GM19351 (cell line): ENCODE data around the gene ATG101.

Experiments
- ATAC-seq: cut with Tn5 transposase; IDR thresholded peaks from one replicate; pipeline ENCODE4 v1.9.1; 2021; ENCODE audit warnings: mild to moderate bottlenecking, moderate library complexity; ENCODE audit not compliant: unreplicated experiment

ATG101 gene, protein sequence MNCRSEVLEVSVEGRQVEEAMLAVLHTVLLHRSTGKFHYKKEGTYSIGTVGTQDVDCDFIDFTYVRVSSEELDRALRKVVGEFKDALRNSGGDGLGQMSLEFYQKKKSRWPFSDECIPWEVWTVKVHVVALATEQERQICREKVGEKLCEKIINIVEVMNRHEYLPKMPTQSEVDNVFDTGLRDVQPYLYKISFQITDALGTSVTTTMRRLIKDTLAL

DNA sequence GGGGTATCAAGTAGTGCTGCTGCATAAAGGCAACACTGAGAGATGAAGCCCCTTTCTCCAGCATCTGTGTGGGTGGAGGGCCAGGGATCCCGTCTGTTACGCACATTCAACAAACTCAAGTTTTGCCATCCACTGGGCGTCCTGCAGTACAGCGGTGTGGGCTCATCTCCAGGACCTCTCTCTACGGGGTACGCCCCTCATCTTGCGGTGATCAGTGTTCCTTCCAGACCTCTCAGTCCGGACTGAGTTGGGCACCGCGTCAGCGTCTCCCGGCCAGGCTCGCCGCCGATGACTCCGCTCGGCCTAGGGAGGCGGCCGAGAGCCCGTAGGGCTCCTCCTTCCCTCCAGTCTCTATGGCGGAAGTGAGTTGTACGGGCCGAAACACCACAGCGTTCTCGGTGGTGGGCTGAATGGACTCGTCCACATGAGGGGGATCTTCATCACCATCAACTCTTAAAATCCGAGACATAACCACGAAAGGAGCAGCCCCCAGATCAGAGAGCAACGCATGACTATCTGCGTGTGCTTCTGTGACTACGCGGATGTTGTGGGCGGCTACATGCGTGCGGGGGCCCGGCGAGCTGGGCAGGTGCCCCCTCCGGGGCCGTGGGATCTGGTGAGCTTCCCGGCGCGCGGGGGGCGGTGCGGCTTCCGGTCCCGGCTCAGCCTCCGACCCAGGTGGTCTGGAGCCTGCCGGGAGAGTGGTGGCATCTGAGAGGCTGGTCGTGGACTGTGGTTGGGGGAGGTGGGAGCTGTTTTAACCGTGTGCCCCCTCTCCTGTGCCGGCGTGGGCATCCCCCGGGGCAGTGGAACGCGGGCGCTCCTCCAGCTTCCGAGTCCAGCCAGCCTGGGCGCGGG is at the start of gene ATG101:
Gene ATG101 (plus strand): TSS at position 652 of the 858 bp plus-strand sequence. CDS start 3,673 bp downstream, outside the sequence.
- peak; percentile 96 for ATAC-seq

DNA sequence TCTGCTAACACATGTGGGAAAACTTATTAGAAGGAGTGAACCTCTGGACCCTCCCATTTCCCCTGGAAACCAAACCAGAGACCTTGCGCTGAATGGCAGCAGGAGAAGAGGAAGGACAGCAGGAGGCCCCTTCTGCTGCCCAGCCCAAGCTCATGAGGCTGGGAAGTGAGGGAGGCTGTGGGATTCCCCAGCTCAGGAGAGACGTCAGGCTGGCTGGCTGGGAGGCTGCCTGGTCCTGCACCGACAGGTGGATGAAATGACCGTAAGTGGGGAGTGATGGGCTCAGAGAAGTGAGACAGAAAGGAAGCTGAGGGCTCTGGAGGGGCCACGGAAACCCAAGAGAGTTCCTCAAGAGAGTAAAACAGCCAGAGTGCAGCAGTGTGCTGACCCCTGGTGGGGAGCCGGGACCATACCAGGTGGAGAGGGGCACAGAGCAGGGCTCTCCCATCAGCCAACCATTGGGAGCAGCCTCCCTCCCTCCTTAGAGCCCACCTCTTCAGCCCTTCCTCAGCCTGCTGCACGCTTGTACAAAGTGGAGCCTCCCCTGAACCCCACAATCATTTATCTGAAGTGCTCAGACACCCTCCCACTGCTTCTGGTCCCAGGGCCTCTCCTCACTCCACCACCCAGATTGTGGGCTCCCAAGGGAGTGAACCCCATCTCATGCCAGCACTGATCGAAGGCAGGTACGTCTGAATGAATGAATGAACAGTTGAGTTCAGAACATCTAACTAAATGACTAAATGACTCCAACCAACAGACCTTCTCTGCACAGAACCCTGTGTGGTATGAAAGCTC is 49.0 kb upstream of the ATG101 start:
- peak; percentile 38 for ATAC-seq

DNA sequence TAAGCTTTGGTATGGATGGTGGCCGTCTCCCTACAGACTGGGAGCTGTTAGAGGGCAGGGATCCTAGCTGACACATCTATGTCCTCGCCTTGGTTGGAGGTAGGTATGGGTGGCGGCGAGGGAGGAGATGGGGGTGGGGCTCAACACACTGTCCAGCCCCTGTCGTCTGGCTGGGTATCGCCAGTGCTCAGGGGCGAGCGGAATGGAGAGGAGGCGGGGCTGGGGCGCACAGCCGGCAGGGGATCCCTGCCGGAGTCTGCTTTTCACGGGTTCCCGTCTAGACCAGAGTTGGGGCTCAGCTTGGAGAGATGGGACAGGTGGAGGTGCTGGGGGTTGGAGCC is 47.0 kb upstream of the ATG101 start:
- peak; percentile 9 for ATAC-seq

DNA sequence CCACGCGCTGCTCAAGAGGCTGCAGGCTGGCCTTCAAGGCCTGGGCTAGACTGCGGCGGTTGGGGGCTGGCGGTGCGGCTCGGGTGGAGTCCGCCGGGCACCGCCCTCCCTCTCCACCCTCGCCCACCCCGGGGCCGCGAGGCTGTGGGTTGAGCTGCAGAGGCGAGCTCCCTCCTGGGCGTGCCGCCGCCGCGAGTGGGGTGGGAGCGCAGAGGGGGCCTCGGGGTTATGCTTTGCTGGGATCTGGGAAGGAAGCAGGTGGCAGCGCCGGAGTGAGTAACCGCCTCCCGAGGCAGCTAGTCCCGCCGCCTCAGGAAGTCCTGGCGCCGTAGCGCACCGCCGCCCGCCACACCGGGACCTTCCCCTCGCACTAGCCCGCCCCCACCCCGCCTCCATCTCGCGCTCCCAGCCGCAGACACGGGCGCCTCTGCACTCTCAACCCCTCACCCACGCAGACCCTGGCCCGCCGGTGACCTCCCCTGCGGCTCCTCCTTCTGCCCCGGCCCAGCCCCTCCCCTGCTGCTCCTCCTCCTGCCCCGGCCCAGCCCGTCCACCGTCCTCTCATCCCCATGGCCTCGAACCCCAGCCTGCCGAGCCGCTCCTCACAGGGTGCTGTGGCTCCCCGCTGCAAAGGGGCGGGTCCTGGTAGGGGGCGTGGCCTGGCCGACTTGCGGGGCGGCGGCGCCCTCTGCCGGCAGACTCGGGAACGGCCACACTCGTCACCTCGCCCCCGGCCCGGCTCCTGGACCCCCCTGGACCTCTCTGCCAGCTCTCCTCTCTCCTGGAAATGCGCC is 46.4 kb upstream of the ATG101 start:
- peak; percentile 42 for ATAC-seq

DNA sequence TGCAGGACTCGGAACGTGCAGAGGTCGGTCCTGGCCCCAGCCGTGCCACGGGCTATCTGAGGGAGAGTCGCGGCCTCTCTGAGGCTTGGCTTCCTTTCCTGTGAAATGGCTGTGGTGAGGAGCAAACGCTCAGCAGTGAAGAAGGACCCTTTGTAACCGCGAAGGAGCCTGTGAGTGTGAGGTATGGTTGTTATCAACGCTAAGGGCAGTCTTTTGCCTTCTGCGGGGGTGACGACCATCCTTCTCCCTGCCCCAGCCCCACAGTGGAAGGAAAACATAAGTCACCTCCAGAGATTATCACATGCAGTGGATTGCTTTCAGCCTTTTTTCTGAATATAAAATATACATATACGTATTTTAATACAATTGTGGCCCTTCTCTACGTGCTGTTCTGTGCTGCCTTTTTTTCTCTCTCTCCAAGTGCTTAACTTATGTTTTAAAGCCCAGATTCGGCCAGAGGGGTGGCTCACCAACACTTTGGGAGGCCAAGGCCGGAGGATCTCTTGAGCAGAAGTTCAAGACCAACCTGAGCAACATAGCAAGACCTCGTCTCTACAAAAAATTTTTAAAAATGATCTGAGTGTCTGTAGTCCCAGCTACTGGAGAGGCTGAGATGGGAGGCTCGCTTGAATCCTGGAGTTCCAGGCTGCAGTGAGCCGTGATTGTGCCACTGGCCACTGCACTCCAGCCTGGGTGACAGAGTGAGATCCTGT is 45.6 kb upstream of the ATG101 start:
- no peak for ATAC-seq

DNA sequence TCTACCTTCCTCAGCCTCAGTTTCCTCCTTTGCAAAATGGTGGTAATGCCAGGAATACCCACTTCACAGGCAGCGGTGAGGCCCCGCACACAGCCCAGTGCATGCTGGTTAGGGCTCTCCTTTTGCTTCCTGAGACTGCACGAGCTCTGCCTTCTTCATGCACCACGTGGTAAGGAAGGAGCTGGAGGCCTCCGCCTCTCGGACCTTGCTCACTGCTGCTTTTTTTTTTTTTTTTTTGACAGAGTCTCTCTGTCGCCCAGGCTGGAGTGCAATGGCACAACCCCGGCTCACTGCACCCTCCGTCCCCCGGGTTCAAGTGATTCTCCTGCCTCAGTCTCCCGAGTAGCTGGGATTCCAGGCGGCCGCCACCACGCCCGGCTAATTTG is 44.9 kb upstream of the ATG101 start:
- no peak for ATAC-seq

DNA sequence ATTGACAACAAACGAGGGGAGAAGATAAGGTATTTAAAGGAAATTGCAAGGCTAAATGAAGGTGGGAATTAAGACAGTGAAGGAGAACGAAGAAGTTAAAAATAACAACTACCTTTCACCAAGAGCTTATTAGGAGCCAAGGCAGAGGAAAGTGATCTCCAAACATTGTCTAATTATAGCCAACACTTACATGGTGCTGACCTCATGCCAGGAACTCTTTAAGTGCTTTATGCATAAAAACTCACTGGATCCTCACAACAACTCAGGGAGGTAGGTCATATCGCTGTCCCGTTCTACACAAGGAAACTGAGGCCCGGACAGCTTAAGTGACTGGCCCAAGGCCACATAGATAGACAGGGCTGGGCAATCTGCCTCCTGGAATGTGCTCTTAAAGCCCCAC is 43.5 kb upstream of the ATG101 start:
- ATAC-seq: no peak

DNA sequence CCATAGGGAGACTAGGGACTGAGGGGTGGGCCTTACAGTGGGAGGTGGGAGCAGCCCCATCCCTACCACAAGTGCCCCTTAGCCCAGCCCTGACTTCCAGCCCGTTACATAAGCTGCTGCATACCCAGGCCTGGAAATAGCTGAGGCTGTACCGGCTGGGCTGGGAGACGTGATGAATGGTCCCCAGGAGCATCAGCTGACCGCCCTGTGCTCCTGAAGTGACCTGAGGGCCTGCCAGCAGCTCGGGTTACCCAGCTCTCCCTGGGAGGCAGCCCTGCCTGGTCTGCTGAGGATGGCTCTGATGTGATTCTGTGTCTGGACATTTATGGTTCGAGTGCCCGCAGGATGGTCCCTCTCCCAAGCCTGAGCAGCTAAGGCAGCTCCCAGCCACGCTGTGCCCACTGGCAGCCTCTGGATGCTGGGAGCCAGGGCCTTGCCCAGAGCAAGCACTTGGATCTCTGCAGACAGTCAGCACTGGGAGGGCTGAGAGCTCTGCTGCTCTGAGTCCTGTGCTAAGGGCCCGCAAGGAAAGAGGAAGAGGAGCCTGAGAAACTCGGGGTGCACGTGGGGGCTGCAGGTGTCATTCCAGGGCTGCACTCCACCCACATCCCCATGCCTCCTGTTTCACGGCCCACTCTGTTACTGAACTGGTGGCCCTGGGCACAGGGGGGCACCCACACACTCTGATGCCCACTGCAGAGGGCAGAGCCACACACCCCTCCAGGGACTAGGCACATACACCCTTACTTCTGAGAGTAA is 42.5 kb upstream of the ATG101 start:
- no peak for ATAC-seq

DNA sequence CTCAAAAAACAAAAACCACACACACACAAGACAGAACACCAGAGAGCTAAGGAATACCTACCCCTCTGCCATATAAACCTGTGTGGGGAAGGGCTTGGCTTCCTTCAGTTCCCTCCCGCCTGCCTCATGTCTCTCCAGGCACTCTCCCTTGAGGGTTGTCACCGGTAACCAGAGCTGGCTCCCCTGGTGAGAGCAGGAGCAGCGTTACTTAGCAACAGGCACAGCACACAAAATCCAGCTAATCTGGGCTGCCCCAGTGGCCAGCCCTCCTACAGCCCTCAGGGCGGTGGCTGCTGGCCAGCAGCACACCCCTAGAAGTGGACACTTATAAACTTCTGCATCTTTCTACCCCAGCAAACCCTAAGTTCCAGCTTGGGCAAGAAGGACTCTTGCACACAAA is 40.1 kb upstream of the ATG101 start:
- no peak for ATAC-seq

DNA sequence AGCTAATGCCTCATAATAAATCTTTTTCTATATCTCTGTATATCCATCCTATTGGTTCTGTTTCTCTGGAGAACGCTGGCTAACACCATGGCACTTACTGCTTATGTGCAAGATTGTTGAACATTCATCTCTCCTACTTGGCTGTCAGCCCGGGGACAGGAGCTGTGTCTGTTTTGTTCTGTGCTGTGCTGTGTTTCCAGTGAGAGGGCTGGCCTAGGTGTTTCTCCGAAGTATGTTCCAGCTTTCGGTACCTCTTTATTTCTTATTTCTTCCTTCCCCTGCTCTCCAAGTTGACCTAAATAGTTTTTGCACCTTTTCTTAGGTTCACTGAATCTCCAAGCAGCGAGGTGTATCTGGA is 37.4 kb upstream of the ATG101 start:
- ATAC-seq: no peak

DNA sequence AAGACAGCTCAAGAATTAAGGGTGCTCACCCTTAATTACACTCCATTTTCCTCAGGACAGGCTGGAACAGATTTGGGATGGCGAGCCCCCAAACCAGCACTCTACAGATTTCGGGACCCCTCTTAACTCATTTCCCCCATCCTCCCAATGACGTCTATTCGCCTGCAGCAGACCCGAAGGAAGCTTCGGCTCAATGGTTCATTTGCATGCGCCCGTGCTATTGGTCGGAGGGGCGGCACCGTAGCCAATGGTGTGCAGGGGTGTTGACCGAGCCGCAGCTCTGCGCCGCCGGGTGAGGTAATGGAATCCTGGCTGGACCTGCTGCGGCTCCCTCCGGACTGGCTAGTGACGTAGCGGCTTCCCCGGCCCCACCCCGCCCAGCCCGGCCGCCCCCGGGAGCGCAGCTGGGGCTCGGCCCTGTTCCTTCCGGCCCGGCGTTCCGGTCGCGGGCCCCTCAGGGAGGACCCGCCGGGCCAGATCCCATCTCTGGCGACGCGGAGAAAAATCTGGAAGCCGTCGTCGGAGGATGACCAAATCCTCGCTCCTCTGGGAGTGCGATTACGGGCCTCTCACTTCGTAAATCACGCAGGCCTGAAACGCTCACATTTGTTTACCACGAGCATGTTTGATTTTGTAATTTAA is 36.9 kb upstream of the ATG101 start:
- ATAC-seq: peak; percentile 94

DNA sequence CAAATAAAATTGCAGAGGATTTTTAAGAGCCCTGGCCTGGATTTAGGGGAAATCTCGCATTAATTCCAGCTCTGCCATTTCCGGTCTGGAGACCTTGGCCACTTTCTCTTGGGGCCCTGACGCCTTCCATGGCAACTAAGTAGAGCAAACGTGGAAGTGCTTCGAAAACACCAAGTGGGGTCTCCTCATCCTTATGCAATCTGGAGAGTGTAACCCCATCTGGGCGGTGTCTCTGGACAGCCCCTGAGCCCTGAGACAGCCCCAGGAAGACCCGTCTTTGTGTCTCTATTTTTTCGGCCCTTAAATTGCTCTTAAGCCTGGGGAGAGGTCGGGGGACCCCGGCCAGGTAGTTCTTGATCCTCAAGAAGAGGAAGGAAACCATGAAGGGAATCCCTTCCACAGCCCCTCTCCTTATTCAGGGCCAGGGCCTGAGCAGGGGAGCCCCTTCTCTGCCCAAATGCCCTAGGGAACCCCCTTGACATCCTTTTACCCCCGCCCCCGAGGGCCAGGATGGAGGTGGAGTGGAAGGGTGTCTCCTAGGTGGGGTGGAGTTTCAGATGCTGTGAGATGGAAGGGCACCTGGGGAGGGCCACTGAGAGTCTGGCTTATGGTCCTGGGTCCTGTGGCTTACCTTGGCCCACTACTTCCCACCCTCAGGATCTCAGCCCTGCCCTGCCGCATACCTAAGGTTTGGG is 36.2 kb upstream of the ATG101 start:
- ATAC-seq: no peak

DNA sequence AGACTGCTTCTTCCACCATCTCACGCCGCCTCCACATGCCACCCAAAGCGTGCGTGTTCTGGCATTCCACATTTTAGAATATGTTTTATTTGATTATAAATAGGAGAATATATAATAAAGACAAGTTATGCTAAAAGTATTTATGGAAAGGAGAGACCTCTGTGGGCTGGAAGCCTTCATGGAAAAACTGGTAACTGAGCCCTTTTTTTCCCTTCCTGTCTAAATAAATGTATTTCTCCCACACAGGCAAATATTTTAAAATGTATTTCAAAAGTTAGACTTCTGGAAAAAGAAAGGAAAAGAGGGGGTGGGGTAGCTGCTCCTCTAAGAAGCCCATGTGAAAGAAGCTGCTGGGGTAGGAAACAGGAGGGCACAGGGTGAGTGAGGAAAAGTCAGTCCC is 34.6 kb upstream of the ATG101 start:
- ATAC-seq: no peak

DNA sequence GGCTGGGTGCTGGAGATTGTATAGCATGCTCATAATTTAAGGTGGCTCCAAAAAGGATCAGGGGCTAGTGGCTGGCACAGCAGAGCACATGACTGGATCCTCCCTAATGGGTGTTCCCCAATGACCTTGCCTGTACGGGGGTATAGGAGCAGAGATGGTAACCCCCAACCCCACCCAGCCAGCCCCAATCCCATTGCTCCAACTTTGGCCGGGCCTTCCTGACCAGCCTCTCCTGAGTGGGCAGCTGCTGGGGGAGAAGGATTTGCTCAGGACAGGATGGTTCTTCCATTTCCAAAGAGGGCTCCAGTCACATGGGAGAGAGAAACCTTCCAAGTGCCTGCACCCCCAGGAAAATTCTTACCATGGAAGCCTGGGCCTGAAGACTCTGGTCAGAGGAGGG is 33.9 kb upstream of the ATG101 start:
- ATAC-seq: no peak

DNA sequence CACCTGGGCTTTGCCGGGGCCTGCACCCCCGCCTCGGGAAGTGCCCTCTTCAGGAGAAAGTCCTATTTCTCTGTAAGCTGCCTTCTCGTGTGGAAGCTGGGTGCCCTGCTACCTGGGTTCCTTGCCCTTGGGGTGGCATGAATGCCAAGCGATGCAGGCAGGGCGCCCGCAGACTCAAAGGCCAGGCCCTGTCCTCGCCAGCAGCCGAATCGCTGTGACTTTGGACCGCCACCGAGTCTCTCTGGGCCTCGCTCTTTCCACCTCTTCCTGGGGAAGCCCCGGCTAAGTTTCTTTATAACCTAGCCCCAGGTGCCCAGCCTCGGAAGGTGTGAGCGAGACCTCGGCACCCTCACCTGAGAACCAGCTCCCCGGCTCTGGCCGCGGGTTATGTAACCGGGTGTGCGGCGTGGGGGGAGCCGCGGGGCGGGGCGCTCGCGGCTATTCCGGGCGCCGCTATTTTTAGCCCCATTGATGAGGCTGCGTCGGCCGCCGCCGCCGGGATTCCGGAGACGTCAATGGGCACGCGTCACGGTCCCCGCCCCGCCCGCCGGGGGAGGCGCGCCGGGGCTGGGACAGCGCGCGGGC is 33.1 kb upstream of the ATG101 start:
- peak; percentile 47 for ATAC-seq

DNA sequence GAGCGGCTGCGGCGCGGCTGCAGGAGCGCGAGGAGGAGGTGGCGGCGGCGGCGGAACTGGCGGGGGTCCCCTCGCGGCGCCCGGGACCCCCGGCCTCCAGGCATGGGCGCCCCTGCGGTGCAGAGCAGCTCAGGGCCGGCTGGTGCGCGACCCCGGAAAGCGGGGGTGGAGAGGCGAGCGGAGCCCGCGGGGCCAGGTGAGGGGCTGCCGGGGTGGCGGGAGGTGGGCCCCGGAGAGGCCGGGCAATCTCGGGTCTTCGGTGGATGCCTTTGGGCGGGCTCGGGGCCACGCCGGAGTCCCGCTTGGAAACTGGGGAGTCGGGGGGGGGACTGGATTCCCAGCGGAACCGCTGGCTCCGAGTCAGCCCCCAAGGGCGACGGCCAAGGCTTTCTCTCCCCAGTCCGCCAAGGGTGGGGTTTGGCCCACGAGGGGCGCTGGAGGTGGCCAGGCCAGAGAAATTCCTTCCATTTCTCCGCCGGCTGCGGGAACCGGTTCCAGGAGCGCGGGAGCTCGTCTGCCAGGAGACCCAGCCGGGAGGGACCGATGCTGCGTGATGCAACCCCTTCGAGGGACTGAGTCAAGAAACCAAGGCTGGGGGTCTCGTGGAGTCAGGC is 32.4 kb upstream of the ATG101 start:
- no peak for ATAC-seq

DNA sequence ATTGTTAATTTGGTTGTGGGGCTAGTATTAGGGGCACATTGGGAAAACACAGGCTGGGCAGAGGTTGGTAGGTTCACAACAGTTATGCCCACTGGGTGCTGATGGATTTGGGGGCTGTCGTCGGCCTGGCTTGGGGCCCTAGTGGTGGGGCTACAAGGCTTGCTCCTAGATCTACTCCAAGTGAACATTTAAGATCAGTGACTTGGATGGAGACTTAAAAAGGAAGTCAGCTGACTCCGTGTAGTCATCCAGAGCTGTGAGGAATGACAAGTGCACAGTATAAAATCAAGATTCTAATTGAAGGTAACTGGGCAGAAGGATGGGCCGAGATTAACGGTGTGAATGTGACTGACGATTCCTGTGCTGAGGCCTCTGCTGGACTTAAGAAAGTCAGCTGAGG is 31.3 kb upstream of the ATG101 start:
- no peak for ATAC-seq

DNA sequence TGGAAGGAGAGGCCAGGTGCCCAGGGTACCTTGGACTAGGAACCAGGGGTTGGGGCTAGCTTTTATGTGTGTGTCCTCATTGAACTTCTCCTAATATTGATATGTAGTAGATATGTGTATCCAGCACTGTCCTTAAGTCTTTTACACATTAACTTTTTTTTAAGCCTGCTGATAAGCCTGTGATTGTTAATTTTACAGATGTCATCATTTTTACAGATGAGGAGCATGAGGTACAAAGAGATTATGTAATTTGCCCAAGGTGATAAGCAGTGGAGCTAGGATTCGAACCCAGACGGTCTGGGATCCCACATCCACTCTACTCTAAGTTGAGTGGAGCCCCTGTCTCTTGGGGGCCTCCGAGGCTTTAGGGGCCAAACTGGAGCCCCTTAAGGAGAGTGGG is 28.7 kb upstream of the ATG101 start:
- ATAC-seq: no peak
